Hepatocyte (in vitro differentiated cells): Measurements from ENCODE around the gene SPIRE1.

ENCODE experiments used
- EZH2 ChIP-seq: fragments of 200-600 bp; sonication (generic); IDR thresholded peaks from 2 replicates; pipeline ENCODE4 v1.6.1; 2016; ENCODE audit warnings: antibody characterized with exemption, mild to moderate bottlenecking, borderline replicate concordance
- EZH2phosphoT487 ChIP-seq: fragments of 200-600 bp; sonication (generic); IDR thresholded peaks from one replicate; pipeline ENCODE4 v1.6.1; 2018; ENCODE audit warnings: antibody characterized with exemption, mild to moderate bottlenecking, low read depth, moderate library complexity; ENCODE audit not compliant: unreplicated experiment, severe bottlenecking
- TF ChIP-seq, protein P1 (sequence below): fragments of 200-600 bp; sonication (generic); IDR thresholded peaks from 2 replicates; pipeline ENCODE4 v1.5.1; 2016; ENCODE audit warnings: antibody characterized with exemption, mild to moderate bottlenecking; ENCODE audit not compliant: poor library complexity

DNA sequence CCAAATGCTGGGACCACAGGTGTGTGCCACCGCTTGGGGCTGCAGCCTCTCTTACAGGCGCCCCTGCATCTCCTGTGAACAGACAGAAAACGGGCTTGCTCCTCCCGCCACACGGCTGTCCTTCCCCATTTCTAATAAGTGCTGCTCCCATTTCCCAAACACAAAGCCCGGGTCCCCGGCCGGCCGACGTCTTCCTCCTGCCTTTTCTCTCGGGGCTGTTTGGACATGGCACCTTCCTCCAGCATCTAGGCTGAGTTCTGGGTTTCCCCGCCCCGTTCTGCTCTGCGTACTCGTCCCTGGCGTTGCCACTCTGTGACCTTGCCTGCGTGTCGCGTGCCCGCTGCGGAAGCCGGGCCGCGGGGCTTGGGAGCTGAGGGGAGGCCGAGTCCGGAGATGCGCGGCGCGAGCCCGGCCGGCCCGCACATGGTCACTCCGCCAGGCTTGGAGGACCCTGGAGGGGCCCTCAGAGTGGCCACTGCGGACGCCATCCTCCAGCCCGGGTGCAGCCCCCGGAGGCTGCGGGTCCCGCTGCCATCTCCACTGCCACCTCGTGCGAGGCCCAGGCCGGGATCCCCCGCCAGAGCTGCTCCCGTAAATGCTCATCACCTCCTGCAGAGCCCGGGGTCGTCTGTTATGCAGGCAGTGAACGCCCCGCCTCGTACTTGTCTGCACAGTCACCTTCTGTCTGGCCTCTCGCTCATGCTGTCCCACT, 223.9 kb downstream of the SPIRE1 start:
- TF ChIP-seq, protein P1, sequence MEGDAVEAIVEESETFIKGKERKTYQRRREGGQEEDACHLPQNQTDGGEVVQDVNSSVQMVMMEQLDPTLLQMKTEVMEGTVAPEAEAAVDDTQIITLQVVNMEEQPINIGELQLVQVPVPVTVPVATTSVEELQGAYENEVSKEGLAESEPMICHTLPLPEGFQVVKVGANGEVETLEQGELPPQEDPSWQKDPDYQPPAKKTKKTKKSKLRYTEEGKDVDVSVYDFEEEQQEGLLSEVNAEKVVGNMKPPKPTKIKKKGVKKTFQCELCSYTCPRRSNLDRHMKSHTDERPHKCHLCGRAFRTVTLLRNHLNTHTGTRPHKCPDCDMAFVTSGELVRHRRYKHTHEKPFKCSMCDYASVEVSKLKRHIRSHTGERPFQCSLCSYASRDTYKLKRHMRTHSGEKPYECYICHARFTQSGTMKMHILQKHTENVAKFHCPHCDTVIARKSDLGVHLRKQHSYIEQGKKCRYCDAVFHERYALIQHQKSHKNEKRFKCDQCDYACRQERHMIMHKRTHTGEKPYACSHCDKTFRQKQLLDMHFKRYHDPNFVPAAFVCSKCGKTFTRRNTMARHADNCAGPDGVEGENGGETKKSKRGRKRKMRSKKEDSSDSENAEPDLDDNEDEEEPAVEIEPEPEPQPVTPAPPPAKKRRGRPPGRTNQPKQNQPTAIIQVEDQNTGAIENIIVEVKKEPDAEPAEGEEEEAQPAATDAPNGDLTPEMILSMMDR: no peak
- no peak for TF ChIP-seq EZH2
- TF ChIP-seq EZH2phosphoT487: no peak
